HG03457 (cell line): ENCODE data around the gene ACSF3.
"Not testable (repeated sequence)": the region's sequence is repeated elsewhere in the genome, so short reads cannot be mapped to it uniquely, and the experiment has no call there.

Experiments used
- ATAC-seq: cut with Tn5 transposase; IDR thresholded peaks from one replicate; pipeline ENCODE4 v1.9.1; 2021; ENCODE audit warnings: moderate number of reproducible peaks; ENCODE audit not compliant: unreplicated experiment

Gene ACSF3

DNA sequence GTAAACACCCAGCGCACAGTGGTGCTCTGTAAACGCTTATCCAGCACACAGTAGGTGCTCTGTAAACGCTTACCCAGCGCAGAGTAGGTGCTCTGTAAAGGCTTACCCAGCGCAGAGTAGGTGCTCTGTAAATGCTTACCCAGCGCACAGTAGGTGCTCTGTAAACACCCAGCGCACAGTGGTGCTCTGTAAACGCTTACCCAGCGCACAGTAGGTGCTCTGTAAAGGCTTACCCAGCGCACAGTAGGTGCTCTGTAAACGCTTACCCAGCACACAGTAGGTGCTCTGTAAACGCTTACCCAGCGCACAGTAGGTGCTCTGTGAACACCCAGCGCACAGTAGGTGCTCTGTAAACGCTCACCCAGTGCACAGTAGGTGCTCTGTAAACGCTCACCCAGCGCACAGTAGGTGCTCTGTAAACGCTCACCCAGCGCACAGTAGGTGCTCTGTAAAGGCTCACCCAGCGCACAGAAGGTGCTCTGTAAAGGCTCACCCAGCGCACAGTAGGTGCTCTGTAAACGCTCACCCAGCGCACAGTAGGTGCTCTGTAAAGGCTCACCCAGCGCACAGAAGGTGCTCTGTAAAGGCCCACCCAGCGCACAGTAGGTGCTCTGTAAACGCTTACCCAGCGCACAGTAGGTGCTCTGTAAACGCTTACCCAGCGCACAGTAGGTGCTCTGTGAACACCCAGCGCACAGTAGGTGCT is 92.4 kb downstream of the ACSF3 start:
- ATAC-seq: not testable (repeated sequence)

DNA sequence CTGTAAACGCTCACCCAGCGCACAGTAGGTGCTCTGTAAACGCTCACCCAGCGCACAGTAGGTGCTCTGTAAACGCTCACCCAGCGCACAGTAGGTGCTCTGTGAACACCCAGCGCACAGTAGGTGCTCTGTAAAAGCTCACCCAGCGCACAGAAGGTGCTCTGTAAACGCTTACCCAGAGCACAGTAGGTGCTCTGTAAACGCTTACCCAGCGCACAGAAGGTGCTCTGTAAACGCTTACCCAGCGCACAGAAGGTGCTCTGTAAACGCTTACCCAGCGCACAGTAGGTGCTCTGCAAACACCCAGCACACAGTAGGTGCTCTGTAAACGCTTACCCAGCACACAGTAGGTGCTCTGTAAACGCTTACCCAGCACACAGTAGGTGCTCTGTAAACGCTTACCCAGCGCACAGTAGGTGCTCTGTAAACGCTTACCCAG is 93.0 kb downstream of the ACSF3 start:
- not testable (repeated sequence) for ATAC-seq

DNA sequence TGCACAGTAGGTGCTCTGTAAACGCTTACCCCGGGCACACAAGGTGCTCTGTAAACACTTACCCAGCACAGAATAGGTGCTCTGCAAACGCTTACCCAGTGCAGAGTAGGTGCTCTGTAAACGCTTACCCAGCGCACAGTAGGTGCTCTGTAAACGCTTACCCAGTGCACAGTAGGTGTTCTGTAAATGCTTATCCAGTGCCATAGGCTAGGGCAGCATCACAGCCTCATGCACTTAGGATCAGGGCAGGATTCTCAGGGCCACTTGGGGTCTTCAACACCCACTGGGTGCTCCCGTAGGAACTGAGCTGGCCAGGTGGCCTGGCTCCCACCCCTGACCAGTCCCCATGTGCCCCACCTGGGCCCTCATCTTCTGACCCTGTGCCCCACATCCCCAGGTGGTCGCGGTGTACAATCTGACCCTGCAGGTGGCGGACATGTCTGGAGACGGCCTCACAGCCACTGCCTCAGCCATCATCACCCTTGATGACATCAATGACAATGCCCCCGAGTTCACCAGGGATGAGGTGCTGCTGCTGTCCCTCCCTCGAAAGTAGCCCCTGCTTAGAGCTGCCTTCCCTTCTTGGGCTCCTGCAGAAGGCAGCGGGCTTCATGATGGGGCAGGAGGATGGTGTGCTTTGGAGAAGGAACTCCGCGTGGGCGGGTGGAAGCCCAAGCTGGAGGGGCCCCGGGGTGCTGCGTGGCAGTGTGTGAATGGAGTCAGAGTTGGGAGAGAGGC is 93.5 kb downstream of the ACSF3 start:
- no peak for ATAC-seq

DNA sequence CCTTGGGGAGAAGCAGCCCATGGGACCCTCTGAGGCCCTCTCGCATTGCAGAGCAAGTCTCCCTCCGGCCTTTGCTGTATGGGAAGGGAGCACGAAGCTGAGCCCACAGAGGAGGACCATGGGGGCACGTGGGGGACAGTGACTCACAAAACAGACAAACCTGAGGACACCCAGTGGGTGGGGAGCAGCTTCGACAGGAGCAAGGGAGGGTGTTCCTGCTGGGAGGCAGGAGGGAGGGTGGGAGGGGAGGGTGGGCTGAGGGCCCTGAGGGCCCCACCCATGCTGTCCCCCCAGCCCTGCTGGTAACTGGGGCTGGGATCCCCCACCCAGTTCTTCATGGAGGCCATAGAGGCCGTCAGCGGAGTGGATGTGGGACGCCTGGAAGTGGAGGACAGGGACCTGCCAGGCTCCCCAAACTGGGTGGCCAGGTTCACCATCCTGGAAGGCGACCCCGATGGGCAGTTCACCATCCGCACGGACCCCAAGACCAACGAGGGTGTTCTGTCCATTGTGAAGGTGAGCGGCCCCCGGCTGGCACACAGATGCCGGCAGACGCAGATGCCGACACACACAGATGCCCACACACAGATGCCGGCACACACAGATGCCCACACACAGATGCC is 94.2 kb downstream of the ACSF3 start:
- no peak for ATAC-seq

DNA sequence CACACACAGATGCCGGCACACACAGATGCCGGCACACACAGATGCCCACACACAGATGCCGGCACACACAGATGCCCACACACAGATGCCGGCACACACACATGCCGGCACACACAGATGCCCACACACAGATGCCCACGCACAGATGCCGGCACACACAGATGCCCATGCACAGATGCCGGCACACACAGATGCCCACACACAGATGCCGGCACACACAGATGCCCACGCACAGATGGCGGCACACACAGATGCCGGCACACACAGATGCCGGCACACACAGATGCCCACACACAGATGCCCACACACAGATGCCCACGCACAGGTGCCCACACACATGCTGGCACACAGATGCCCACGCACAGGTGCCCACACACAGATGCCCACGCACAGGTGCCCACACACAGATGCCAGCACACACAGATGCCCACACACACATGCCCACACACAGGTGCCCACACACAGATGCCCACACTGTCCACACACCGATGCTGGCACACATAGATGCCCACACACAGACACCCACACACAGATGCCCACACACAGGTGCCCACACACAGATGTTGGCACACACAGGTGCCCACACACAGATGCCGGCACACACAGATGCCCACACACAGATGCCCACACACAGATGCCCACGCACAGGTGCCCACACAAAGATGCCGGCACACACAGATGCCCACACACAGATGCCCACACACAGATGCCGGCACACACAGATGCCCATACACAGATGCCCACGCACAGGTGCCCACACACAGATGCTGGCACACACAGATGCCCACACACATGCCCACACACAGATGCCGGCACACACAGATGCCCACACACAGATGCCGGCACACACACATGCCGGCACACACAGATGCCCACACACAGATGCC is 95.1 kb downstream of the ACSF3 start:
- ATAC-seq: not testable (repeated sequence)

DNA sequence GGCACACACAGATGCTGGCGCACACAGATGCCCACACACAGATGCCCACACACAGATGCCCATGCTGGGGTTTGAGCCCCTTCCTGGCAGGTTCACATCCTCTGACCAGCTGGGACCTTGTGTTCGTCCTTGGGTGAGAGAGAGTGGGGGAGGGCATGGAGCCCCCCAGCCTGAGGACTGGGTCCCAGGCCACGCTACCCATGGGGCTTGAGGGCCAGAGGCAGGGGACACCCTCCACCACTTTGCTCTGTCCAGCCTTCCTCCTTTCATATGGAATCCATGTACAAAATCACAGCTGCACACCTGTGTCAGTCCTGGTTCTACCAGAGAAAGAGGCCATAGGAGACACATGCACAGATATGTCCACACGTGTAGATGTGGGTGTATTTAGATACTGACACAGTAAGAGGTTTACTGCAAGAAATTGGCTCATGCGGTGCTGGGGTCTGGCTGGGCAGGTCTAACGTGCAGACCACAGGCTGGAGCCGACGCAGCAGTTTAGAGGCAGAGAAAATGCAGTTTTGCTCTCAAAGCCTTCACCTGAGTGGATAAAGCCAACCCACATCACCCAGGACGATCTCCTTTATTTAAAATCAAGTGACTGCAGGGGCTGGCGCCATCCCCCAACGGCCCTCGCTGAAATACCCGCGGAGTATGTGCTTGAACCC is 95.8 kb downstream of the ACSF3 start:
- ATAC-seq: no peak

DNA sequence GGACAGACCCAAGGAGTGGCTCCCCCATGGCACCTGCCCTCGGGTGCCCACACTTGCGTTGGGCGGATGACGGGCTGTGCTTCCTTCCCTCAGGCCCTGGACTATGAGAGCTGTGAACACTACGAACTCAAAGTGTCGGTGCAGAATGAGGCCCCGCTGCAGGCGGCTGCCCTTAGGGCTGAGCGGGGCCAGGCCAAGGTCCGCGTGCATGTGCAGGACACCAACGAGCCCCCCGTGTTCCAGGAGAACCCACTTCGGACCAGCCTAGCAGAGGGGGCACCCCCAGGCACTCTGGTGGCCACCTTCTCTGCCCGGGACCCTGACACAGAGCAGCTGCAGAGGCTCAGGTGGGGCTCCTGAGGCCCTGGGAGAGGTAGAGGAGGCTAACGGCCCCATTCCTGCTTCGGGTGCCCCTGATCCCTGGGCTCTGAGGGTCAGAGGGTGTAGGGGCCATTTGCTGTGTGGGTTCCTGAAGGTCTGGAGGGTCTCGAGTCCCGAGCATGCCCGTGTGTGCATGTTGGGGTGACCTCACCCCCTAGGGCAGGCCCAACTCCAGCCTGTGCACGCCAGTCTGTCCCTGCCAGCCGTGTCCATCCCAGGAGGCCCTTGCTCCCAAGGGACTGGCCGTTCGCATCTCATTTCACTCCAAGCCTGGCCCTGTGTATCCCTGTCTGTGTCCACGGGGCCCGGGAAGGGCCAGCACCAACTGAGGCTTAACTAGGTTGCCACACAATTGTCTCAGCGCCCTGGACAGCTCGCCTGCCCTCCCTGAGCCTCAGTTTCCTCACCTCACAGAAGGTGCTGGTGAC is 96.7 kb downstream of the ACSF3 start:
- no peak for ATAC-seq

DNA sequence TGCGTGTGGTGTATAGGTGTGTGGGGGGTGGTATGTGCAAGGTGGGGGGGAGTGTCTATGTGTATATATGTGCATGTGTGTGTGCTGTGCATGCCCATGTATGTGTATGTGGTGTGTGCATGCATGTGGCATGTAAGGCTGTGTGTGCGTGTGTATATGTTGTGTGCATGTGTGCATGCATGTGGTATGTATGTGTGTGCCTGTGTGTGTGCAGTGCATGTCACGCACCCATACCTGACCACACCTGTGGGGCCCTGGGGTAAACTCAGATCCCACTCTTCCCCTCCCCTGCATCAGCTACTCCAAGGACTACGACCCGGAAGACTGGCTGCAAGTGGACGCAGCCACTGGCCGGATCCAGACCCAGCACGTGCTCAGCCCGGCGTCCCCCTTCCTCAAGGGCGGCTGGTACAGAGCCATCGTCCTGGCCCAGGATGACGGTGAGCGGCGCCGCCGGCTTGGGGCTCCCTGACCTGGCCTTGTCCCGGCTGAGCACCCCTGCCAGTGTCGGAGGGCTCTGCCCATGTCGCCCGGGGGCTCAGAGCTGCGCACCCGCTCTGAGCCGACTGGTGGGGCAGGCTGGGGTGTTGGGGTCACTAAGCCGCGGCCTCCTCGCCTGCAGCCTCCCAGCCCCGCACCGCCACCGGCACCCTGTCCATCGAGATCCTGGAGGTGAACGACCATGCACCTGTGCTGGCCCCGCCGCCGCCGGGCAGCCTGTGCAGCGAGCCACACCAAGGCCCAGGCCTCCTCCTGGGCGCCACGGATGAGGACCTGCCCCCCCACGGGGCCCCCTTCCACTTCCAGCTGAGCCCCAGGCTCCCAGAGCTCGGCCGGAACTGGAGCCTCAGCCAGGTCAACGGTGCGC is 97.6 kb downstream of the ACSF3 start:
- no peak for ATAC-seq

DNA sequence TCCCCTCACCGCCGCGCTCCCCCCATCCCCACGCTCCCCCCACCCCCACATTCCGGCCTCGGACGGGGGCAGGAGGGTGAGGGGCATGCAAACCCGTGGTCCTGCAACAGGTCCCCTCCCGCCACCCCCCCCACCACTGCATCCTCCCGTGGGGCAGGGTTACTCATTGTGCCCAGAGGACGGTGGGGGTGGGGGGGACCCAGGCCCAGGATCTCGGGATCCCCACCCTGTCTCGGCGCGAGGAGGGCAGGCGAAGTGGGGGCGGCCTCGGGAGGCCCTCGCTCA is 98.2 kb downstream of the ACSF3 start:
- ATAC-seq: no peak

DNA sequence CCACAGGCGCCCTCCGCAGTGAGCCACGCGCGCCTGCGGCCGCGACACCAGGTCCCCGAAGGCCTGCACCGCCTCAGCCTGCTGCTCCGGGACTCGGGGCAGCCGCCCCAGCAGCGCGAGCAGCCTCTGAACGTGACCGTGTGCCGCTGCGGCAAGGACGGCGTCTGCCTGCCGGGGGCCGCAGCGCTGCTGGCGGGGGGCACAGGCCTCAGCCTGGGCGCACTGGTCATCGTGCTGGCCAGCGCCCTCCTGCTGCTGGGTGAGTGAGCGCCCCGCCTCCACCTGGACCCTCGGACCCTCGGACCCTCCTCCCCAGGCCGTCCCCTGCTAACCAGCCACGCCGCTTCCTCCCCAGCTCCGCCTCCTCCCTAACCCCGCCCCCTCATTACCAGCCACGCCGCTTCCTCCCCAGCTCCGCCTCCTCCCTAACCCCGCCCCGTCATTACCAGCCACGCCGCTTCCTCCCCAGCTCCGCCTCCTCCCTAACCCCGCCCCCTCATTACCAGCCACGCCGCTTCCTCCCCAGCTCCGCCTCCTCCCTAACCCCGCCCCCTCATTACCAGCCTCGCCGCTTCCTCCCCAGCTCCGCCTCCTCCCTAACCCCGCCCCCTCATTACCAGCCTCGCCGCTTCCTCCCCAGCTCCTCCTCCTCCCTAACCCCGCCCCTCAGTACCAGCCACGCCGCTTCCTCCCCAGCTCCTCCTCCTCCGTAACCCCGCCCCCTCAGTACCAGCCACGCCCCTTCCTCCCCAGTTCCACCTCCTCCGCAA is 98.7 kb downstream of the ACSF3 start:
- ATAC-seq: not testable (repeated sequence)

DNA sequence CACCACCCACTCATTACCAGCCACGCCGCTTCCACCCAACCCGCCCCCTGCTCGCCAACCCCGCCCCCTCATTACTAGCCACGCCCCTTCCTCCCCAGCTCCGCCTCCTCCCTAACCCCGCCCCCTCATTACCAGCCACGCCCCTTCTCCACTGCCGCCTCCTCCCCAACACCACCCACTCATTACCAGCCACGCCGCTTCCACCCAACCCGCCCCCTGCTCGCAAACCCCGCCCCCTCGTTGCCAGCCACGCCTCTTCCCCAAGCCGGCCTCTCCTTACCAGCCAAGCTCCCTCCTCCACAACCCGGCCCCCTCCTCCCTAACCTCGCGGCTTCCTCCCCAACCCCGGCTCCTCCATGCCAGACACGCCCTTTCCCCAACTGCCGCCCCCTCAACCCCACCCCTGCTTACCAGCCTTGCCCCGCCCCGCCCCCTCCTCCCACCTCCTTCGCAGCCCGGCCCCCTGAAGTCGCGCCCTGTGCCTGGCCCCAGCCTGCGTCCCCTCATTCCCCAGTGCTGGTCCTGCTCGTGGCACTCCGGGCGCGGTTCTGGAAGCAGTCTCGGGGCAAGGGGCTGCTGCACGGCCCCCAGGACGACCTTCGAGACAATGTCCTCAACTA is 99.4 kb downstream of the ACSF3 start:
- no peak for ATAC-seq

DNA sequence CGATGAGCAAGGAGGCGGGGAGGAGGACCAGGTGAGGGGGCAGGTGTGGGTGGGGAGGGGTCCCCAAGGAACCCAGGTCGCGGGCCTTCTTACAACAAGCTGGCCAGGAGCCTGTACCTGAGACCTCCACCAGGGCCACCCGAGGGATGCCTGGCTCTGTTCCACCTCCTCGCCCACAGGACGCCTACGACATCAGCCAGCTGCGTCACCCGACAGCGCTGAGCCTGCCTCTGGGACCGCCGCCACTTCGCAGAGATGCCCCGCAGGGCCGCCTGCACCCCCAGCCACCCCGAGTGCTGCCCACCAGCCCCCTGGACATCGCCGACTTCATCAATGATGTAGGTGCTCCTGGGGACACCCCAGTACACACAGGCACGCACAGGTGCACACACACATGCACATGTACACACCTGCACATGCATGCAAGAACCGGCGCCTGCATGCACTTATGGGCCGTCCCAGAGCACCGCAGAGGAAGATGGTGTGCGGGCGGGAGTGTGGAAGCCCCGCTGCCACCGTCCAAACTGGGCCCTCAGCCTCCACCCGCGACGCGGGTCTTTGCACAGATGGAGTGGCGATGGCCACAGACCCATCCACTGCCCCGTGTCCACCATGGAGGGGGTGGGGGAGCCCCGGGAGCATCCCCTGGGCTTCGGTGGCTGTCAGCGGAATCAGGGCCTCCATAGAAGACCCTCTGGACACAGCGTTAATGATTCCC is 100.1 kb downstream of the ACSF3 start:
- ATAC-seq: no peak

DNA sequence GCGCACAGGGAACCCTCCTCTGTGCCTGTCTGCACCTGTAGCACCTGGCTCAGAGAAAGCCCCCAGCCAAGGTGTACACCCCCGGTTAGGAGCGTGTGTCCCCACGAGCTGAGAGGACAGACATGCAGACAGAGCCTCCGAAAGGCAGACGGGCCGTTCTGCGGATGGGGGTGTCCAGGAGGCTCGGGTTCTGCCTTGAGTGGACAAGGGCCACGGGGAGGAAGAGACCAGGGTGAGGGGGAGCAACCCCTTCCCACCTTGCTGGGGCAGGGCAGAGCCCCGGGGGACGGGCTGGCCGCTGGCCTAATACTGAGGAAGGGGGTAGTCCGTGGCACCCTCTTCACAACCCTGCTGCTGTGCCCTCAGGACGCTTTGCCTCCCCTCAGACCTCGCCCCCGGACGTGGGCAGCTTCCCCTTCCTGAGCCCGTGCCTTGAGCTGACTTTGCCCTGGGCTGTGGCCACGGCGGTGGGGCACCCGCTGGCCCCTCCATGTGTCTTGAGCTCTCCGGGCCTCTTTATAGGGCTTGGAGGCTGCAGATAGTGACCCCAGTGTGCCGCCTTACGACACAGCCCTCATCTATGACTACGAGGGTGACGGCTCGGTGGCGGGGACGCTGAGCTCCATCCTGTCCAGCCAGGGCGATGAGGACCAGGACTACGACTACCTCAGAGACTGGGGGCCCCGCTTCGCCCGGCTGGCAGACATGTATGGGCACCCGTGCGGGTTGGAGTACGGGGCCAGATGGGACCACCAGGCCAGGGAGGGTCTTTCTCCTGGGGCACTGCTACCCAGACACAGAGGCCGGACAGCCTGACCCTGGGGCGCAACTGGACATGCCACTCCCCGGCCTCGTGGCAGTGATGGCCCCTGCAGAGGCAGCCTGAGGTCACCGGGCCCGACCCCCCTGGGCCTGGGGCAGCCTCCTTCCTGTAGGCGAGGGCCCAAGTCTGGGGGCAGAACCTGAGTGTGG is 101.0 kb downstream of the ACSF3 start:
- no peak for ATAC-seq

DNA sequence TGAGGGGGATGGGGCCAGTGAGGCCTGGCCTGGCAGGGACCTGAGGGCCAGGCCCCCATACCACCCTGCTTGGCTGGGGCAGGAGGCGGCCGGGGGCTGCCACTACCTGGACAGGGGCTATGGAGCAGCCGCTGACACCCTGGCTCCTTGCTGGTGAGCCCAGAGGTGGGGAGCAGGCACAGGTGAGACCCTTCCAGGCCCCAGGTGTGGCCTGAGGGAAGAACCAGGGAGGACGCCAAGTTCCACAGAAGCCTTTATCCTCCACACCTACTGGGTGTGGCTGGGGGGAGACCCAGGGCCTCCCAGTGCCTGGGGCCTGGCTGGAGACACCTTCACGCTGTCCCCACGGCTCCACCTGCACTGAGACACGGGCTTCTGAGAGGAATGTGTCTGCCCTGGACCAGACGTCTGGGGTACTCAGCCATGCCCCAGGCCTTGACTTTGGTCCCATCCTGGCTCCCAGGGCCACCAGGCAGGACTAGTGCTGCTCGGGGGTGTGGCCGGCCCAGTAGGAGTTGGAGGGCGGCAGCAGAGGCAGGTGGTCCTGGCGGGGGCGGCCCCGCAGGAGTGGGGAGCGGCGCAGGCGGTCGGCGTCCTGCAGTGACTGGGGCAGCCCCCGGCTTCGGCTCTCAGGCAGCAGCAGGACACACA is 102.0 kb downstream of the ACSF3 start:
- ATAC-seq: no peak

DNA sequence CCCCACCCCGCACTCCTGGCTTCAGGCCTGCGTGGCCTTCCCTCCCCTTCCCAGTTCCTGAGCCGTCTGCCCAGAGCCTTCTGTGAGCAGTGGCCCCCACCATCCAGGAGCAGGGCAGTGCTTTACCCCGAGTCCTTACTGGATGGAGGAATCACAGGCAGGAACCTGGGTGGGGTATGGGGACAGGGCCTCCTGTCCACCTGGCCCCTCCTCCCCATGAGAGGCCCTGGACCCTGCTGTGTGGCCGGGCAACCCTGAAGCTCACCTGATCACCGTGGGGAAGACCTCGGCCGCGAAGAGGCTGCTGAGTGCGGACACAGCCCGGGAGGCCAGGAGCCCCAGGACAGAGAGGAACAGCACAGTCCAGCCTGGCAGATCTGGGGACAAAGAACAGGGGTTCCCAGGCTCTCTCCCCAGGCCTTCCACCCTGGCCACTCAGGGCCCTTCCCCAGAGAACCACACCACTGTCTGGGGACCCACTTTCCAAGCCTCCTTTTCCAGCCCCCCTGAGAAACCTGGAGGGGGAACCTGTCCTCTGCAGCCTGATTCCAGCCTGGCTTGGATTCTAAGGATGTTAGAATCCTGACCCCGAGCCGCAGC is 103.5 kb downstream of the ACSF3 start:
- ATAC-seq: no peak
